ENCODE measurements around the gene DYSF. TPM values are rescaled to one million over a fixed set of nuclear protein-coding genes. Genes with fewer than 3 reads are reported as not detected.

The DYSF gene
- total and polyA plus RNA-seq, 7 donors, result 38.3 to 208 (median 109) TPM

DNA sequence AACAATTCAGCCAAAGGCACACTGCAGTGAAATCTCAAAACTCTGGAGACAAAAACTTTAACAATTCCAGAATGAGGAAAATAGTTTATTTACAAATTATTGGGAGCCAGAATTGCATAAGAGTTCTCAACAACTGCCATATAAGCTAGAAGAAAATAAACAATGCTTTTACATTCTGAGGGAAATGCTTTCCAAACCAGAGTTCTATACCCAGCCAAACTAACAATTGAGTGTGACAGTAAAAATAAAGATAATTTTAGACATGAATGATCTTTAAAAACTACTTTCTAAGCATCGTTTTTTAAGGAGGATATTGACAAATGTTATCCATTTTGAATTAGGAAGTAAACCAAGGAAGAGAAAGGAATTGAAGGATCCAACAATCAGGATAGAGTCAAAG is 271.4 kb downstream of the DYSF start:
- 68 to 71% (median 69%) methylated on average over 1 of the region's 1 CpG for whole genome bisulfite sequencing, 3 donors
- Histone ChIP-seq H3K36me3 (ENCODE audit: insufficient read depth in 1 of 2, low read depth in 1 of 2) (no peaks in the 10 kb centered on the region), H3K4me1 (no peaks in the 10 kb centered on the region), H3K27me3 (ENCODE audit: insufficient read depth in 3 of 3, low read length in 2 of 3) (no peaks in the 10 kb centered on the region), H3K9me3 (peaks cover 13% of the 10 kb centered on the region), H3K27ac (no peak overlapping the region), H3K4me3 (no peak overlapping the region)
- DNase-seq (no peak), ATAC-seq (no peak)
- intact Hi-C loops (cut with DNase I), result no loop called here
- TF ChIP-seq, protein P1, sequence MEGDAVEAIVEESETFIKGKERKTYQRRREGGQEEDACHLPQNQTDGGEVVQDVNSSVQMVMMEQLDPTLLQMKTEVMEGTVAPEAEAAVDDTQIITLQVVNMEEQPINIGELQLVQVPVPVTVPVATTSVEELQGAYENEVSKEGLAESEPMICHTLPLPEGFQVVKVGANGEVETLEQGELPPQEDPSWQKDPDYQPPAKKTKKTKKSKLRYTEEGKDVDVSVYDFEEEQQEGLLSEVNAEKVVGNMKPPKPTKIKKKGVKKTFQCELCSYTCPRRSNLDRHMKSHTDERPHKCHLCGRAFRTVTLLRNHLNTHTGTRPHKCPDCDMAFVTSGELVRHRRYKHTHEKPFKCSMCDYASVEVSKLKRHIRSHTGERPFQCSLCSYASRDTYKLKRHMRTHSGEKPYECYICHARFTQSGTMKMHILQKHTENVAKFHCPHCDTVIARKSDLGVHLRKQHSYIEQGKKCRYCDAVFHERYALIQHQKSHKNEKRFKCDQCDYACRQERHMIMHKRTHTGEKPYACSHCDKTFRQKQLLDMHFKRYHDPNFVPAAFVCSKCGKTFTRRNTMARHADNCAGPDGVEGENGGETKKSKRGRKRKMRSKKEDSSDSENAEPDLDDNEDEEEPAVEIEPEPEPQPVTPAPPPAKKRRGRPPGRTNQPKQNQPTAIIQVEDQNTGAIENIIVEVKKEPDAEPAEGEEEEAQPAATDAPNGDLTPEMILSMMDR (IDR thresholded peaks at IDR 0.05), result no peak

GRCh38 chr2:71725836-71726235 is 272.5 kb downstream of the DYSF start:
- Histone ChIP-seq H3K4me3 (no peak overlapping the region), H3K27me3 (ENCODE audit: insufficient read depth in 3 of 3, low read length in 2 of 3) (no peaks in the 10 kb centered on the region), H3K9me3 (peaks cover 13% of the 10 kb centered on the region), H3K27ac (no peak overlapping the region), H3K36me3 (ENCODE audit: insufficient read depth in 1 of 2, low read depth in 1 of 2) (no peaks in the 10 kb centered on the region), H3K4me1 (no peaks in the 10 kb centered on the region)
- DNase-seq (no peak), ATAC-seq (no peak)
- intact Hi-C loops (cut with DNase I), result no loop called here
- TF ChIP-seq, protein P1 (IDR thresholded peaks at IDR 0.05), result no peak

GRCh38 chr2:71727562-71727961 is 274.2 kb downstream of the DYSF start:
- TF ChIP-seq, protein P1 (IDR thresholded peaks at IDR 0.05), result no peak
- ATAC-seq, result no peak

DNA sequence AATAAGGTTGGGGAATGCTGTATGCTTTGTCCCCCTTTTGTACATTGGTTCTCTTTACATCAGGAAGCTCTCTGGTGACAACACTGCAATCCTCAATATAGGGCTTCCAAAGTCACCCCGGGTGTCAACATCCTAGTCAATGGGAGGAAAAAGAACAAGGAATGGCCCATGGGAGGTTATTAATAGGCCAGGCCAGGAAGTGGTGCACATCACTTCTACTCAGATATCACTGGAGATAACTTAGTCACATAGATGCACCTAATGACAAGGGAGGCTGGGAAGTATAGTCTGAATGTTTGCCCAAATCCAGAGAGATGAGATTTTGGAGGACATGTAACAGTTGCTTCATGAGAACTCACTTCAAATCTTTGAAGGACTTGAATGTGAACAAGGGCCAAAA is 274.7 kb downstream of the DYSF start:
- TF ChIP-seq, protein P1 (IDR thresholded peaks at IDR 0.05), result no peak
- Histone ChIP-seq H3K9me3 (peaks cover 13% of the 10 kb centered on the region), H3K27ac (no peak overlapping the region), H3K4me1 (no peaks in the 10 kb centered on the region), H3K27me3 (ENCODE audit: insufficient read depth in 3 of 3, low read length in 2 of 3) (no peaks in the 10 kb centered on the region), H3K36me3 (ENCODE audit: insufficient read depth in 1 of 2, low read depth in 1 of 2) (no peaks in the 10 kb centered on the region), H3K4me3 (no peak overlapping the region)
- intact Hi-C loops (cut with DNase I), result no loop called here
- 52 to 77% (median 60%) methylated on average over 1 of the region's 1 CpG for WGBS, 3 donors
- no peak for DNase-seq
- peak; percentile 54 to 72 (median 70) for ATAC-seq

More at GRCh38 chr2:71727562-71727961, 274.2 kb downstream of the DYSF start:
- WGBS, 3 donors, result 78 to 90% (median 82%) methylated on average over 2 of the region's 2 CpGs
- intact Hi-C loops (cut with DNase I), result no loop called here
- peaks cover 13% of the 10 kb centered on the region for H3K9me3 ChIP-seq
- H3K27me3 ChIP-seq (ENCODE audit: insufficient read depth in 3 of 3, low read length in 2 of 3), result no peaks in the 10 kb centered on the region
- H3K4me1 ChIP-seq, result no peaks in the 10 kb centered on the region
- H3K4me3 ChIP-seq, result no peak overlapping the region
- H3K27ac ChIP-seq, result no peak overlapping the region
- H3K36me3 ChIP-seq (ENCODE audit: insufficient read depth in 1 of 2, low read depth in 1 of 2), result no peaks in the 10 kb centered on the region
- DNase-seq, result no peak

DNA sequence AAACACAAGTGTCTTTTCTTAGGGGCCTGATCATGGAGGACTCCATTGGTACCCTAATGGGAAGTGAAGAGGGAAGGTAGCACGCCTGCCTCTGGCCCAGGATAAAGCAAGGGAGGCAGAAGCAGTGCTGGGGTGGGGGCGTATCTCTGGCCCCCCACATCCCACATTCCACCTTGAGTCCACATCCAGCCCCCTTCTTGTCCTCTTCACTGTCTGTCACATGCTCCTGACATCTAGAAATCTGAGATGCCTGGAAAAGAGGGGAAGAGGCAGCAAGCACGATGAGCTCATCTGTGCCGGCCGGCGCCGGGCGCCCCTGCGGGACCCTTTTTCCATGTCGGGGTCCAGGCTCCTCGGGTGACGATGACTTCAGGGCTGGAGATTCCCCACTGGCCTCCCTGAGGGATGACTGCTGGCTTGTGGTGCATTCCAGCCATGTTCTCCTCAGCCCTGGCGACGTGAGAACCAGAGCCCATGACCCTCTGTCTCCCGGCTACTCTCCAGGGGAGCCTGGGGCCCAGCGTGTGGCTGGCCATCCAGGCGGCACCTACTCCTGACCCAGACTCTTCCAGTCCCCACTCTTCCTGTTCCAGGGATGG is 277.5 kb downstream of the DYSF start:
- H3K27me3 ChIP-seq (ENCODE audit: insufficient read depth in 3 of 3, low read length in 2 of 3), result no peaks in the 10 kb centered on the region
- intact Hi-C loops (cut with DNase I), result no loop called here
- no peaks in the 10 kb centered on the region for H3K9me3 ChIP-seq
- H3K4me3 ChIP-seq, result no peak overlapping the region
- ATAC-seq (no peak), DNase-seq (no peak)
- WGBS, 3 donors, result 81 to 86% (median 82%) methylated on average over 17 of the region's 17 CpGs
- H3K36me3 ChIP-seq (ENCODE audit: insufficient read depth in 1 of 2, low read depth in 1 of 2), result no peaks in the 10 kb centered on the region
- TF ChIP-seq, protein P1 (IDR thresholded peaks at IDR 0.05), result no peak
- H3K27ac ChIP-seq, result no peak overlapping the region
- H3K4me1 ChIP-seq, result no peaks in the 10 kb centered on the region

All from psoas muscle (tissue), 8 donors.